HG03159 (cell line): ENCODE measurements around the gene CARD16.

Source experiments
- ATAC-seq: cut with Tn5 transposase; IDR thresholded peaks from one replicate; pipeline ENCODE4 v1.9.1; 2021; ENCODE audit warnings: mild to moderate bottlenecking, moderate library complexity; ENCODE audit not compliant: unreplicated experiment

The CARD16 gene

GRCh38 chr11:104997288-104997687 is 47.8 kb downstream of the CARD16 start:
- no peak for ATAC-seq

- no peak for ATAC-seq
Measured at GRCh38 chr11:104995001-104995408, 50.1 kb downstream of the CARD16 start.

- ATAC-seq: no peak
Measured at GRCh38 chr11:104992781-104993180, 52.4 kb downstream of the CARD16 start.

GRCh38 chr11:104991994-104992393 is 53.1 kb downstream of the CARD16 start:
- no peak for ATAC-seq
